ENCODE results near the gene RNU5B-1.
"Not testable (repeated sequence)": the region's sequence is repeated elsewhere in the genome, so short reads cannot be mapped to it uniquely, and the experiment has no call there.

Gene RNU5B-1

DNA sequence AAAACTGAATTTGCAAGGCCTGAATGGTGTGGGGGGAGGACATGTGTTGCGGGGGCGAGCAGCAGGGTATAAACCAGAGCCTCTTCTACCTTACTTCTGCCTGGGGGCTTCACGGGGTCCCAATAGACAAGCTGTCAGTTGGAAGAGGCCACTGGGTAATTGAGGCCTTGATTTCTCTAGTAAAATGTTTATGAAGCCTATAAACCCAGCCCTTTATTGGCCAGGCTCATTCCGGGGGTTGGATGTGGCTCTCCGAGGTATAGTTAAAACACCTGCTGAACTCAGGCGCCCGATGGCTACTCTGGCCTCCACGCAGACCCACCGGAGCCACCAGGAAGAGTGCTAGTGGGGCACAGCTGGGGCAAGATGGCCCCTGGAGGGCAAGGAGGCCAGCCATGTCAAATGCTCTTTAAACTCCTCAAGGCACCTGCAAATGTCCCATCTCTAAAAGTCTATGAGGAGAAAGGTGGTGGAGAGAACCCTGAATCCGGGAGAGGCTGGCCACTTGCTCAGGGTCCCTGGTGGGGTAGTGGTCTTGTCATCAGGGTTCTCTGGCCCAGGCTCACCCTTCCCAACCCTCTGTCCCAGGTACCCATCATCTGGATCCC lies 39.0 kb downstream of the RNU5B-1 start:
- Histone ChIP-seq H3K4me2 (no peak overlapping the region), H3K4me3 (IDR thresholded peaks at IDR 0.05; ENCODE audit: insufficient read depth, low read depth, low read length) (no peak overlapping the region), H3K9ac (no peak overlapping the region), H2AFZ (ENCODE audit: low read depth) (no peak overlapping the region), H3K27me3 (ENCODE audit: insufficient read depth, low read depth) (no peaks in the 10 kb centered on the region), H3K36me3 (ENCODE audit: insufficient read depth) (no peaks in the 10 kb centered on the region), H3K4me1 (ENCODE audit: low read depth, poor library complexity, severe bottlenecking) (no peaks in the 10 kb centered on the region), H3K27ac (no peak overlapping the region), H3K79me2 (ENCODE audit: insufficient read depth, low read depth) (no peaks in the 10 kb centered on the region), H4K20me1 (ENCODE audit: insufficient read depth) (no peaks in the 10 kb centered on the region)
- TF ChIP-seq, protein P1, sequence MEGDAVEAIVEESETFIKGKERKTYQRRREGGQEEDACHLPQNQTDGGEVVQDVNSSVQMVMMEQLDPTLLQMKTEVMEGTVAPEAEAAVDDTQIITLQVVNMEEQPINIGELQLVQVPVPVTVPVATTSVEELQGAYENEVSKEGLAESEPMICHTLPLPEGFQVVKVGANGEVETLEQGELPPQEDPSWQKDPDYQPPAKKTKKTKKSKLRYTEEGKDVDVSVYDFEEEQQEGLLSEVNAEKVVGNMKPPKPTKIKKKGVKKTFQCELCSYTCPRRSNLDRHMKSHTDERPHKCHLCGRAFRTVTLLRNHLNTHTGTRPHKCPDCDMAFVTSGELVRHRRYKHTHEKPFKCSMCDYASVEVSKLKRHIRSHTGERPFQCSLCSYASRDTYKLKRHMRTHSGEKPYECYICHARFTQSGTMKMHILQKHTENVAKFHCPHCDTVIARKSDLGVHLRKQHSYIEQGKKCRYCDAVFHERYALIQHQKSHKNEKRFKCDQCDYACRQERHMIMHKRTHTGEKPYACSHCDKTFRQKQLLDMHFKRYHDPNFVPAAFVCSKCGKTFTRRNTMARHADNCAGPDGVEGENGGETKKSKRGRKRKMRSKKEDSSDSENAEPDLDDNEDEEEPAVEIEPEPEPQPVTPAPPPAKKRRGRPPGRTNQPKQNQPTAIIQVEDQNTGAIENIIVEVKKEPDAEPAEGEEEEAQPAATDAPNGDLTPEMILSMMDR (conservative IDR thresholded peaks at IDR 0.05; ENCODE audit: low read depth, low read length): no peak

DNA sequence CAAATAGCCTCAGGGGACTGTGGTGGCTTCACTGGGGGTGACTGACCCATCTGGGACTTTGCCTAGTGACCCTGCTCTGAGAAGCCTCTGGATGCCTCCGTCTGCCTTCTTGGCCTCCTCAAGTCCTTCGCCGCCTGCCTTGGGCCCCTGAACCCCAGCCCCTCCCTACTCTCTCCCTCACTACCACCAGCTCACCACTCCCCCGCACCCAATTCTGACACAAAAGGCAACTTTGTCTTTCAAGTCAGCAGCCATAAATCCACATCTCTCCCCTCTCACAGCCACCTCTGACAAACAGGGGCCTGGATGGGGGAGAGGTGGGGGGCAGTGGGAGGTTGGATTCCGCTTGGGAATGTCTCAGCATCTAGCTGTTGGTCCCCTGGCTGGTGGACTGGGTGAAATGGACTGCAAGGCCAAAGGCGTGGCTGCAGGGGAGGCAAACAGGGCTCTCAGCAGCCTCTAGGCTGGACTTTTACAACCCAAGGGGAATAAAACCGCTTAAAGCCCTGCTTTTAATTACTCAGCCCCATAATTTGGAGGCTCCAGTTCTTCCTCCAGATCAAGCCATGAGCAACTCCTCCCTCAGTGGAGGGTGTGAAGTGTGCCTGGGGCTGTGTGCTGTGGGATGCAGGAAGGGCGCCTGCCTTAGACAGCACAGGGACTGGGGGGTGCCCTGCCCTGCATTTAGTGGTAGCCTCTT lies 39.9 kb downstream of the RNU5B-1 start:
- no peaks in the 10 kb centered on the region for H3K4me1 ChIP-seq (ENCODE audit: low read depth, poor library complexity, severe bottlenecking)
- H3K27me3 ChIP-seq (ENCODE audit: insufficient read depth, low read depth): no peaks in the 10 kb centered on the region
- no peak overlapping the region for H3K27ac ChIP-seq
- TF ChIP-seq, protein P1 (conservative IDR thresholded peaks at IDR 0.05; ENCODE audit: low read depth, low read length): no peak
- no peaks in the 10 kb centered on the region for H4K20me1 ChIP-seq (ENCODE audit: insufficient read depth)
- no peak overlapping the region for H2AFZ ChIP-seq (ENCODE audit: low read depth)
- no peak overlapping the region for H3K4me3 ChIP-seq (IDR thresholded peaks at IDR 0.05; ENCODE audit: insufficient read depth, low read depth, low read length)
- no peaks in the 10 kb centered on the region for H3K79me2 ChIP-seq (ENCODE audit: insufficient read depth, low read depth)
- no peak overlapping the region for H3K4me2 ChIP-seq
- no peak overlapping the region for H3K9ac ChIP-seq
- H3K36me3 ChIP-seq (ENCODE audit: insufficient read depth): no peaks in the 10 kb centered on the region

DNA sequence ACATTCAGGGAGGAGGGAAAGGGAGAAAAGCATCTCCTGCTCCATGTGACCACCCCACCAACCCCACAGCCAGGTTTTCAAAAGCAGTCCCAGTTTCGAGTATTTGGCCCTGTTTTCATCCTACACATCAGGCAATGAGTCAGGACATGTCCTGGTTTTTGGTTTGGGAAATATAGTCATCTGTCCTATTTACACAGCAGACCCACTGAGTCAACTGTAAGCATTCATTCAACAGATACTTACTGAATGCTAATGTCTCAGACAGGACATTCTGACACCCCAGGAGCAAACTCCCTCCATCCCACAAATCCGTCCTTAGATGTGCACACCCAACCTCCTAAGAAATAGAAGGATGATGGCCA lies 40.4 kb downstream of the RNU5B-1 start:
- H4K20me1 ChIP-seq (ENCODE audit: insufficient read depth): no peaks in the 10 kb centered on the region
- no peaks in the 10 kb centered on the region for H3K79me2 ChIP-seq (ENCODE audit: insufficient read depth, low read depth)
- no peak overlapping the region for H2AFZ ChIP-seq (ENCODE audit: low read depth)
- no peak overlapping the region for H3K9ac ChIP-seq
- no peak overlapping the region for H3K27ac ChIP-seq
- H3K4me1 ChIP-seq (ENCODE audit: low read depth, poor library complexity, severe bottlenecking): no peaks in the 10 kb centered on the region
- H3K27me3 ChIP-seq (ENCODE audit: insufficient read depth, low read depth): no peaks in the 10 kb centered on the region
- H3K4me3 ChIP-seq (IDR thresholded peaks at IDR 0.05; ENCODE audit: insufficient read depth, low read depth, low read length): no peak overlapping the region
- H3K4me2 ChIP-seq: no peak overlapping the region
- no peaks in the 10 kb centered on the region for H3K36me3 ChIP-seq (ENCODE audit: insufficient read depth)
- TF ChIP-seq, protein P1 (conservative IDR thresholded peaks at IDR 0.05; ENCODE audit: low read depth, low read length): no peak

DNA sequence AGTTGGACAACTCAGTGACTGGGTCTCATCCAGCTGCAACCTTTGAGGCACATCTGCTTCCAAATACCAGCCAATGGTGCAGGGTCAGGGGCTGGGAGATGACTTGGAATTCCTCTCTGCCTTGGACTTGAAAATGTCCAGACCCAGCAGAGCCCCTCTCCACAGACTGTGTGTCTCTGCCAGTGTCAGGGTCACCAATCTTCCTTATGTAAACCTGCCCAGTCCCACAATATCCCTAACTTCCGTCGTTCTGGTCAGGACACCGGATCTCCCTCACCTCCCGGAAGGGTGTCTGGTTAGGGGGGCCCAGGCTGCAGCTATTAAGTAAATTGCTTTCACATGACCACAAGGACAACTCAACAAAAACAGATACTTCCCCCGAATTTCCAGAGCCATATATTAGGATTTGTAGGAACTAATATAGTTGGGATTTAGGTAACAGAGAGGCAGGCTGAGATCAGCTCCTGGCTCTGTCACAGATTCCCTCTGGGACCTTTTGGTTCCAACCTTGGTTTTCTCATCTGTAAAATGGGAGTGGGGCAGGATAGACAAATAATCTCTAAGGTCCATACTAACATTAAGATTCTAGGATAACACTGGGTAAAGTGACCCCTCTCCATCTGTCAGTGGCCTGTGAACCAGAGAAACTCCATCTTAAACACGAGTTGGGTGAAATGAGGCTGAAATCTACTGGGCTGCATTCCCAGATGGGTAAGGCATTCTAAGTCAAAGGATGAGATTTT lies 42.5 kb downstream of the RNU5B-1 start:
- H4K20me1 ChIP-seq (ENCODE audit: insufficient read depth): no peaks in the 10 kb centered on the region
- H3K27ac ChIP-seq: no peak overlapping the region
- H3K36me3 ChIP-seq (ENCODE audit: insufficient read depth): no peaks in the 10 kb centered on the region
- TF ChIP-seq, protein P1 (conservative IDR thresholded peaks at IDR 0.05; ENCODE audit: low read depth, low read length): no peak
- H3K79me2 ChIP-seq (ENCODE audit: insufficient read depth, low read depth): no peaks in the 10 kb centered on the region
- H3K4me3 ChIP-seq (IDR thresholded peaks at IDR 0.05; ENCODE audit: insufficient read depth, low read depth, low read length): no peak overlapping the region
- no peak overlapping the region for H3K4me2 ChIP-seq
- H3K9ac ChIP-seq: no peak overlapping the region
- no peaks in the 10 kb centered on the region for H3K4me1 ChIP-seq (ENCODE audit: low read depth, poor library complexity, severe bottlenecking)
- H3K27me3 ChIP-seq (ENCODE audit: insufficient read depth, low read depth): no peaks in the 10 kb centered on the region
- H2AFZ ChIP-seq (ENCODE audit: low read depth): no peak overlapping the region

DNA sequence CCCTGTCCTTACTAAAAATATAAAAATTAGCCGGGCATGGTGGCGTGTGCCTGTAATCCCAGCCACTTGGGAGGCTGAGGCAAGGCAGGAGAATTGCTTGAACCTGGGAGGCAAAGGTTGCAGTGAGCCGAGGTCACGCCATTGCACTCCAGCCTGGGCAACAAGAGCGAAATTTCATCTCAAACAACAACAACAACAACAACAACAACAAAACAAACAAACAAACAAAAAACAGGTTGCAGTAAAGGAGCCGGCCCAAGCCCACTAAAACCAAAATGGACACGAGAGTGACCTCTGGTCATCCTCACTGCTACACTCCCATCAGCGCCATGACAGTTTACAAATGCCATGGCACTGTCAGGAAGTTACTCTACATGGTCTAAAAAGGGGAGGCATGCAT lies 43.3 kb downstream of the RNU5B-1 start:
- H3K4me1 ChIP-seq (ENCODE audit: low read depth, poor library complexity, severe bottlenecking); H4K20me1 ChIP-seq (ENCODE audit: insufficient read depth); H3K4me2 ChIP-seq; H3K36me3 ChIP-seq (ENCODE audit: insufficient read depth); H3K27me3 ChIP-seq (ENCODE audit: insufficient read depth, low read depth); H3K4me3 ChIP-seq (IDR thresholded peaks at IDR 0.05; ENCODE audit: insufficient read depth, low read depth, low read length); H3K9ac ChIP-seq; H2AFZ ChIP-seq (ENCODE audit: low read depth); H3K27ac ChIP-seq; H3K79me2 ChIP-seq (ENCODE audit: insufficient read depth, low read depth): not testable (repeated sequence)

Measured in KMS-11 (cell line).